Measurements from ENCODE around the gene GABBR2.

Gene GABBR2

GRCh38 chr9:98341157-98342097, 367.3 kb downstream of the GABBR2 start:
- ChIA-PET CTCF (interaction anchor here (0.6 kb wide), 1 partner anchor 66 kb away, joined by 3 read pairs; no protein-coding TSS in a partner anchor), POLR2A (ENCODE audit: low non-redundant PET) (no interaction called here)
- no peak for TF ChIP-seq CTCF (conservative IDR thresholded peaks at IDR 0.05; ENCODE audit: low read depth)
- DNase-seq (ENCODE audit: low spot score) = no peak
- no peak overlapping the region for H3K27ac ChIP-seq

GRCh38 chr9:98339987-98340800, 368.5 kb downstream of the GABBR2 start:
- DNase-seq (ENCODE audit: low spot score) = no peak
- ChIA-PET POLR2A (ENCODE audit: low non-redundant PET) (no interaction called here), CTCF (no interaction called here)
- no peak overlapping the region for H3K27ac ChIP-seq
- no peak for TF ChIP-seq CTCF (conservative IDR thresholded peaks at IDR 0.05; ENCODE audit: low read depth)

- ChIA-PET POLR2A (ENCODE audit: low non-redundant PET) (no interaction called here), CTCF (interaction anchor here (0.5 kb wide), 1 partner anchor 29 kb away, joined by 3 read pairs; no protein-coding TSS in a partner anchor)
- DNase-seq (ENCODE audit: low spot score) = no peak
- H3K27ac ChIP-seq = no peak overlapping the region
- no peak for TF ChIP-seq CTCF (conservative IDR thresholded peaks at IDR 0.05; ENCODE audit: low read depth)
Observed at GRCh38 chr9:98335661-98336060, 373.1 kb downstream of the GABBR2 start.

- POLR2A ChIA-PET (ENCODE audit: low non-redundant PET) = no interaction called here
Observed at GRCh38 chr9:98334796-98335195, 373.9 kb downstream of the GABBR2 start.

GRCh38 chr9:98333703-98334582, 374.8 kb downstream of the GABBR2 start:
- ChIA-PET POLR2A (ENCODE audit: low non-redundant PET) (no interaction called here), CTCF (interaction anchor here (0.6 kb wide), 2 partner anchors 51 to 449 kb away, joined by 3 to 4 read pairs; no protein-coding TSS in a partner anchor)
- no peak for TF ChIP-seq CTCF (conservative IDR thresholded peaks at IDR 0.05; ENCODE audit: low read depth)
- peak; percentile 93 for DNase-seq (ENCODE audit: low spot score)
- H3K27ac ChIP-seq = no peak overlapping the region

More at GRCh38 chr9:98334796-98335195, 373.9 kb downstream of the GABBR2 start:
- DNase-seq (ENCODE audit: low spot score) = no peak
- no peak overlapping the region for H3K27ac ChIP-seq
- no peak for TF ChIP-seq CTCF (conservative IDR thresholded peaks at IDR 0.05; ENCODE audit: low read depth)
- CTCF ChIA-PET = no interaction called here

Data from RWPE1 (cell line).